DOHH2 (cell line): ENCODE measurements around the gene PTEN.

ENCODE experiments used
- EZH2phosphoT487 ChIP-seq: fragments of 200-600 bp; sonication (generic); IDR thresholded peaks from 2 replicates; pipeline ENCODE4 v1.6.1; 2017; ENCODE audit warnings: borderline replicate concordance, mild to moderate bottlenecking, antibody characterized with exemption, low read length, moderate library complexity, mixed read lengths
- TF ChIP-seq, protein P1 (sequence below): fragments of 200-600 bp; sonication (generic); IDR thresholded peaks from one replicate; pipeline ENCODE4 v1.5.1; 2014; ENCODE audit warnings: antibody characterized with exemption, mild to moderate bottlenecking, low read depth, low read length; ENCODE audit not compliant: poor library complexity, severe bottlenecking

- TF ChIP-seq, protein P1, sequence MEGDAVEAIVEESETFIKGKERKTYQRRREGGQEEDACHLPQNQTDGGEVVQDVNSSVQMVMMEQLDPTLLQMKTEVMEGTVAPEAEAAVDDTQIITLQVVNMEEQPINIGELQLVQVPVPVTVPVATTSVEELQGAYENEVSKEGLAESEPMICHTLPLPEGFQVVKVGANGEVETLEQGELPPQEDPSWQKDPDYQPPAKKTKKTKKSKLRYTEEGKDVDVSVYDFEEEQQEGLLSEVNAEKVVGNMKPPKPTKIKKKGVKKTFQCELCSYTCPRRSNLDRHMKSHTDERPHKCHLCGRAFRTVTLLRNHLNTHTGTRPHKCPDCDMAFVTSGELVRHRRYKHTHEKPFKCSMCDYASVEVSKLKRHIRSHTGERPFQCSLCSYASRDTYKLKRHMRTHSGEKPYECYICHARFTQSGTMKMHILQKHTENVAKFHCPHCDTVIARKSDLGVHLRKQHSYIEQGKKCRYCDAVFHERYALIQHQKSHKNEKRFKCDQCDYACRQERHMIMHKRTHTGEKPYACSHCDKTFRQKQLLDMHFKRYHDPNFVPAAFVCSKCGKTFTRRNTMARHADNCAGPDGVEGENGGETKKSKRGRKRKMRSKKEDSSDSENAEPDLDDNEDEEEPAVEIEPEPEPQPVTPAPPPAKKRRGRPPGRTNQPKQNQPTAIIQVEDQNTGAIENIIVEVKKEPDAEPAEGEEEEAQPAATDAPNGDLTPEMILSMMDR, result no peak
- TF ChIP-seq EZH2phosphoT487, result no peak
Measured at GRCh38 chr10:87865241-87865881, 1.9 kb downstream of the PTEN start.
